Inflammatory macrophage treated with lipopolysaccharide for 4 hours (primary cell): ENCODE results near the gene CROCC2.
"Not testable (repeated sequence)": the region's sequence is repeated elsewhere in the genome, so short reads cannot be mapped to it uniquely, and the experiment has no call there.

Source experiments
- DNase-seq: peaks from one replicate; pipeline ENCODE4 v3.0.0-alpha.2; 2020

CROCC2 gene

DNA sequence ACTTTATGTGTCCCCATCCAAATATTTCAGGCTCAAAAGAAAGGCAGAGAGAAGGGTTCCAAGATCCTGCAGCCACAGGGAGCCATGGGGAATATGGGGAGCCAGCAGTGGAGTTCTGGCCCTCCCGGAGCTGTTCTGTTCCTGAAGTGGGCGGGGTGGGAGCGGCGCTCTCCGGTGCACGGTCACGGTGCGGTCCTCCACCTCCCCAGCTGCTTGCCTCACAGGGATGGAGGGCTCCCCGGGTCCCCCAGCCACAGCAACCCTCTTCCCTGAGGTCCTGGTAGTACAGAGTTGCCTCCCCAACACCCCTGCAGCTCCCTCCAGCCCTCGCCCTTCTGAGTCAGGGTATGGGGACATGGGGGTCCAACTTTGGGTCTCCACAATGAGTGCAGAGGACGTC lies 66.1 kb downstream of the CROCC2 start:
- DNase-seq, result no peak

DNA sequence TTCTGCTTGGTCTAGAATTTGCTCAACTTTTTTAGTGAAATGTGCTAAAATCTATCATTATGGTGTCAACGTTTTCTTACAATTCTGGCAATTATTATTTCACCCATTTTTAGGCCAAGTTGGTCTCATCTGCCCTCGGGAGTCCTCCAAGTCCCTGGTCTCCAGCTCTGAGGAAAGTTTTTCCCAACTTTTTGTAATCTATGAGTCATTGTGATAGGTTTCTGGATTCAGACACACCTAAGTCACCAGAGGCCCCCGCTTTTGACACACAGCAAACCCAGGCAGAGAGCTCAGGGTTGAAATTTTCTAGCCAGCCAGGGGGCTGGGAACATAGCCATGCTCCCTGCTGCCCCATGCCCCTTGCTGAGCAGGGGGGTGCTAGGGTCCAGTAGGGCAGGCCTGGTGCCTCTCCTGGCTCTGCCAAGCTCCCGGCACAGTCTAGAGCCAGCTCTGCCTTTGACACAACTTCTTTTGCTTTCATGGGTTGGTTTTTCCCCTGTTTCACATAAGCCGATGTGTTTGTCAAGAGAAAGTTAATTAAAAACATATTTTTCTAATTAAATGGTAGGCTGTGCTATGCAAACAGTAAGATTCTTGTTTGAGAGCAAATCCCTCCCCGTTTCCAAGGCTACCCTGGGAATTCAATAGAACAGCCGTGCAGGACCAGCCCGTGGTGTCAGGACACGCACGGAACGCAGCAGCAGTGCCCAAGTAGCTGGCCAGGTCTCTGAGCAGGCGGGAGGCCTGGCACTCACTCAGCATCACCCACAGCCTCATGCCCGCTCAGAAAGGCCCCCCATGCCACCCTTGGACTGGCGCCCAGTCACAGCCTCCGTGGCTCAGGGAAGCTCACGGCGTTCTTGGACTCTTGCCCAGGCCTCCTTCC lies 66.7 kb downstream of the CROCC2 start:
- no peak for DNase-seq

DNA sequence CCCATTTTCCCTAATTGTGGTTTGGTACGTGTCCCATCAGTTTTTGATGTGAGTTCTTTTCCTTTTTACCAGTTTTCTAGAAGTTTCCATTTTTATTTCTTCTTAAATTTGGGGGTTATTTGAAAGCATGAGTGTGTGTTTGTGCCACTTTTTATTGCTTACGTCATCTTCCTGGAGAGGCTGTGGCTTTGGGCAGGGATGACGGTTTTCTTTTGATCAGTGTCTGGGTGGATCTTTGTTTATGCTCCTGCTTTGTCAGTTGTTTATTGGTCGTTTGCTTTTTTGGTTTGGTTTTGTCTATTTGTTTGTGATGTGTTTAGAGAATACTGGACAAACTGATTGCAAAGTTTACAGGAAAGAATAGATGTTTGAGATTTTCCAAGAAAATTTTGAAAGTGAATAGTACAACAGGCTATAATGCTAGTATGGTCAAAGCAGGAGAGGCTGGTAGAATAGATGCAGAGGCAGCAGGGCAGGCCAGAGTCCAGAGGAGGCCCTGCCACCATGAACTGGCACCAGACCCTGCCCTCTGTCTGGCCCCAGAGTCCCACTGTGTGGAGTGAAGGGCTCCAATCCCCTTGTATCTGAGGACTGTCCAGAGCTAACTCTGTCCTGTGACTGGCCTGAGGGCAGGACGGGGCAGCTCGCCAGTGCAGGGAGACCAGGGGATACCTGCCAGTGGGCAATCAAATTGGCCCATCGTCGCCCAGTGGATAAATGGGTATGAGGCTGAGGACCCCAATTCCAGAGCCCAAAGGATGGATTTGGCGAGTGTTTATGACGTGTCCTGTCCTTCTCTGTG lies 68.8 kb downstream of the CROCC2 start:
- peak; percentile 5 for DNase-seq

- DNase-seq, result not testable (repeated sequence)
Observed at GRCh38 chr2:240975903-240976302, 69.8 kb downstream of the CROCC2 start.

- DNase-seq, result no peak
Observed at GRCh38 chr2:240981280-240981679, 75.1 kb downstream of the CROCC2 start.

- no peak for DNase-seq
Observed at GRCh38 chr2:240981871-240982800, 76.0 kb downstream of the CROCC2 start.

DNA sequence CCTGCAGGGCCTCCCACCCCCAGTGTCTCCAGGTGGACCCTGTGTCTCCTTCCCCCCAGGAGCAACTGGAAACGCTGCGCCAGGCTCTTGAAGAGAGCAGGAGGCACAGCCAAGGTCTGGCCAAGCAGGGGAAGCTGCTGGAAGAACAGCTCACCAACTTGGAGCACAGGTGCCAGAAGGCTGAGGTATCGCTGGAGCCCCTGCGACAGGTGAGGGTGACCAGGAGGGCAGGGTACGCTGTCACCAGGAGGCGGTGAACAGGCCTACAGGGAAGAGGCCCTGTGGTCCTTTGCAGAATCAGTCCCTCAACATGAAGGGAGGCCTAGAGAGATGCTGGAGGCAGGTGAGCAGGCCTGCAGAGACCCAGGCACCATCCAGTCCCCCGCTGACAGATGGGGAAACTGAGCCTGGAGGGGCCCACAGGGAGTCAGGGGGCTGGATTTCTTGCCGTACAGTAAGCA lies 76.7 kb downstream of the CROCC2 start:
- no peak for DNase-seq

DNA sequence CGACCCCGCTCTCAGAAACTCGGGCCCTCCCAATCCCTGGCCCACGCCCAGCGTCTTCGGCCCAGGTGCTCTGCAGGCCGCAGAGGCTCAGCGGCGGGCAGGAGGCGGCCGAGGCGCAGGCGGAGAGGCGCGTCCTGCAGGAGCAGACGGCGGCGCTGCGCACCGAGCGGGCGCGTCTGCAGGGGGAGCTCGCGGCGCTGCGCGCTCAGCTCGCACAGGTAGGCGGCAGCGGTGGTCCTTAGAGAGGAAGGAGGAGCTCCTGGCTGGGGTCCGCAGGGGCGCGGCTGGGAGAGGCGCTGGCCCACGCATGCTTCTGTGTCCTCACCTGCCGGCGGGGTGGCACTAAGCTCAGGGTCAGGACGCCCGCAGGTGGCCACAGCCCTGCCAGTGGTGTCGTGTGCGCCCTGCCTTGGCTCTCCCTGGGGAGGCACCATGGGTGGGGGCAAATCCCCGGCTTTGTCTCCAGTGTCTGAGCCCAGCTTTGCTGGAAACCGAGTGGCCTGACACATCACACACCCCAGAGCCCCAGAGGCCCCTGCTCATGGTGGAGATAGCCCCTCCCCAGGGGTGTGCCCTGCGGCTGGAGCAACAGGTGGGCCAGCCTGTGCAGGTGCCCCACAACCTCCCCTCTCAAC lies 77.3 kb downstream of the CROCC2 start:
- peak; percentile 8 for DNase-seq

- DNase-seq, result no peak
Observed at GRCh38 chr2:240983996-240984498, 77.9 kb downstream of the CROCC2 start.

GRCh38 chr2:240985881-240986786 lies 80.0 kb downstream of the CROCC2 start:
- no peak for DNase-seq

DNA sequence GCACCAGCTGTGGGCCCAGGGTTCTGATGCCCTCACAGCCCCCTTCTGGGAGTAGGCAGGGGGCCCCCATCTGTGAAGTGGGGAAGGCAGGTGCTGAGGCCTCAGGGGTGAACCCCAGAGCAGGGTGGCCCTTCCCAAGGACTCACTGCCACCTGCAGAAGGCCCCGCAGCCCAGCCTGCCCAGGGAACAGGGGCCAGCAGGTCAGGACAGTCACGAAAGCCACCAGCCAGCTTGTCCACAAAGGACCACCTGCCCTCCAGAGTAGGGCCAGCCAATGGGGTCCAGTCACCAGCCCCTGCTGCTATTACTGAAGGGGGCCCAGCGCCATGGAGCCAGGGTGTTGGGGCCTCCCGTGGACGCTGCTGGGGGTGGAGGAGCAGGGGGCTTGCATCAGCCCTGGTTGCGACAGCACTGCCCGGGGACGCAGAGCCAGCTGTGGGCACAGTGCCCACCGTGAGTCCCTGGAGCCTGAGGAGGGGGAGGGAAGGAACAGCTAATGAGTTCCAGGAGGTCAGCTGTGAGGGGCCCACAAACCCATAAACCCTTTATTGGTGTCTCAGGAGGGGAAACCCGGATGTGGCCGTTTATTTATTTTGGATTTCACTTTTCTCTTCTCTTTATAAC lies 80.8 kb downstream of the CROCC2 start:
- DNase-seq, result no peak

DNA sequence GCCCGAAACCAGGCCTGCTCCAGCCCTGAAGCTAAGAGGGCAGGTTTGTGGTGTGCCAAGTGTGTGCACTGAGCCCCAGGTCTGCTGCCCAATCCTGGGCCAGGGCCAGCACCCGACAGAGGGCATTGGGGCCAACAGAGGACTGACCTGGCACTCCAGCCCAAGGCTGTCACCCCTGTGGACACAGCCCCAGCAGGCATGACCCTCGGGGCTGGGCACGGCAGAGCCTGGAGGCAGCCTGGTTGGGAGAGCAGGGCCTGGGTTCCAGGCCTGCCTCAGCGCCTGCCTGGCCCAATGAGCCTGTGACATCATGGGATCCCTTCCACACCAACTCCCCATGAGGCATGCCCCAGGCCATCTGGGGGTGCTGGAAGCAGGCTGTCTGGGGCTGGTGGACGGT lies 81.5 kb downstream of the CROCC2 start:
- DNase-seq, result no peak

DNA sequence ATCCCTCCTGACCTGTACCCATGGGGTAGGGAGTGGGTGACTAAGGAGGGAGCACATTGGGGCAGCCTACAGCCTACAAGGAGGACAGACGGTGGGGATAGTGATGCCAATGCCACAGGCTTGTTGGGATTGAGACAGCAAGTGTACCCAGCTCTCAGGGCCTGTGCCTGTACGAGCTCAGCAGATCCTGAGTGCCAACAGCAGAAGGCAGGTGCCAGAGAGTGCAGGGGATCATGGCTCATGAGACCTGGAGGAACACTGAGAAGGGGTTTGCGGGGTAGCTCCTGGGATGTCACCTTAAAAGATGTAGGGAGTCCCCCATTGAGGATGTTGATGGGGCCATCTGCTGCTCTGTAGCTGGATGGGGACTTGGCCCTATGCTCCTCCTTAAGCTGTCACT lies 82.0 kb downstream of the CROCC2 start:
- DNase-seq, result no peak

DNA sequence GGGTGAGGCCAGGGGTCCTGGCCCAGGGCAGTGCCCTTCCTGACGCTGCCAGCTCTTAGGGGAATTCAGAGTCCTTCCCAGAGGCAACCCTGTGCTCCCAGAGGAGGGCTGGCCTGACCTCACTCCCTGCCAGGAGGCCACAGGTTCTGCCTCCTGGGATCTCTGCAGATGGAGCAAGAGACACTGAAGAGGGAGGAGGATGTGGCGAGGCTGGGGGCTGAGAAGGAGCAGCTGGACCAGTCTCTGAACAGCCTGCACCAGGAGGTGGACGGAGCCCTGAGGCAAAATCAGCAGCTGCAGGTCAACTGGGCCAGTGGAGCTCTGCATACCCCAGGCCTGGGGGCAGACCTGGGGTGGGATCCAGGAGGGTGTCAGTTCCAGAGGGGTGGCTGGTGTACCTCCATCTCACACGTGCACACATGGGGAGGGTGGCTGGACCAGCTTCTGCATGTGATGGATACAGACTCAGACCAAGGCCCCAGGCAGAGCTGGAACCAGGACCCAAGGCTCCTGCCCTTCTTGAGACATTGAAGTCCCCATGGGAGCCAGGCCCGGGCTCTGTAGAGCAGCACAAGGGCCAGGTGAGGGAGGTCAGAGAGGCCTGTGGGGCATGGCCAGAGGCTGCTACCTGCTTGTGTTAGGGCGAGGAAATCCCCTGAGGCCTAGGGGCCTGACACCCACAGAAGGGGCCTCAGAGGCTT lies 82.6 kb downstream of the CROCC2 start:
- DNase-seq, result no peak

DNA sequence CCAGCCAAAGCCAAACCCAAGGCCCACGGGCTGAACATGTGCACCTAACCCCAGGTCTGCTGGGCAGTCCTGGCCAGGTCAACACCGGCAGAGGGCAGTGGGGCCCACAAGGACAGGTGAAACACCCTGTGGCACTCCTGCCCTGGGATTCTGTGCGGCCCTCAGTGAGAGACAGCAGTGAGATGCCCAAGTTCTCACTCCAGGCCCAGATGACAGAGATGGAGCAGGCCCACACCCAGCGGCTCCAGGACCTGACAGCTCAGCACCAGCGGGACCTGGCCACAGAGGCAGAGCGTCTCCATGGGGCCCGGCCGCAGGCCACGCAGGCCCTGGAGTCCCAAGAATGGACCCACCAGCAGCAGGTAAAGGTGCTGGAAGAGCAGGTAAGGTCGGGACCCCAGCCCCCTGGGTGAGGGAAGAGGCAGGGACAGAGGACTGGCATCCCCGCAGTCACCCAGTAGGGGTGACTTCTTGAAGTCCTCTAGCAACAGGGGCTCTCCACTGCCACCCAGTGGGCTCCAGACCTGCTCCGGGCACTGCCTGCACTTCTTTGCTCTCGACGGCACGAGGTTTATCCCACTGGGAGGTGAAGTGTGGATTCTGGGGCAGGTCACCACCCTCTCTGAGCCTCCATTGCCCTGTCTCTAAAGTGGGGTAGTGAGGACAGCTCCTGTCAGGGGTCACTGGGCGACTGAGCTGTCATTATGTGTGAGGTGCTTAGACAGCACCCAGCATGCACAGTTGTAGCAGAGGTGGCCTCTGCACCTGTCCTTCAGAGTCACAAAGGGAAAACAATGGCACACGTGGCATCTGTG lies 83.5 kb downstream of the CROCC2 start:
- peak; percentile 39 for DNase-seq

DNA sequence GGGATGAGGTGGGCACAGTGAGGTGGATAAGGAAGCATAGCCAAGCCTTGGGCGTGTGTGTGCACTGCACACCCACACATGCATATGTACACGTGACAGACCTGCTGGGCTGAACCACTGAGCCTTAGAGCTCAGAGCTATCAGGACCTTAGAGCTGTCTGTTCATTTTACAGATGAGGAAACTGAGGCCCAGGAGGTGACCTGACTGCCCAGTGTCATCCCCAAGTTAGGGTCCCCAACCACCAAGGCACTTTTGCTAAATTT lies 84.1 kb downstream of the CROCC2 start:
- DNase-seq, result no peak

GRCh38 chr2:240990726-240991377 lies 84.7 kb downstream of the CROCC2 start:
- DNase-seq, result no peak

GRCh38 chr2:240991378-240992263 lies 85.5 kb downstream of the CROCC2 start:
- peak; percentile 20 for DNase-seq
